Occipital lobe (tissue), 2 donors: Measurements from ENCODE around the gene EDAR. TPM values are rescaled to one million over a fixed set of nuclear protein-coding genes. Genes with fewer than 3 reads are reported as not detected.

ENCODE experiments used
- DNase-seq: peaks from one replicate; lab custom pipeline; 2025; lab: John Stamatoyannopoulos, UW
- total RNA-seq: library from RNA; depleted of rRNA; stranded (reverse); fragments of >200 nt; gene quantifications from one replicate; pipeline ENCODE4 v1.2.3, GENCODE V29; 2014

The EDAR gene
- total RNA-seq, 1 donor from 2014 or later = not detected

GRCh38 chr2:108925286-108925685, 63.7 kb downstream of the EDAR start:
- DNase-seq = no peak

GRCh38 chr2:108924580-108925251, 64.3 kb downstream of the EDAR start:
- no peak for DNase-seq

- DNase-seq = no peak
Measured at GRCh38 chr2:108923736-108924579, 65.1 kb downstream of the EDAR start.

GRCh38 chr2:108923019-108923700, 65.9 kb downstream of the EDAR start:
- DNase-seq = no peak

- peak; percentile 29 for DNase-seq
Measured at GRCh38 chr2:108922141-108922915, 66.7 kb downstream of the EDAR start.

GRCh38 chr2:108921096-108922030, 67.7 kb downstream of the EDAR start:
- no peak for DNase-seq

- DNase-seq = no peak
Measured at GRCh38 chr2:108920686-108921085, 68.3 kb downstream of the EDAR start.

GRCh38 chr2:108919571-108920373, 69.2 kb downstream of the EDAR start:
- DNase-seq = no peak

- no peak for DNase-seq
Measured at GRCh38 chr2:108918941-108919341, 70.1 kb downstream of the EDAR start.

- no peak for DNase-seq
Measured at GRCh38 chr2:108918156-108918874, 70.7 kb downstream of the EDAR start.

GRCh38 chr2:108917526-108917925, 71.5 kb downstream of the EDAR start:
- no peak for DNase-seq

- peak; percentile 24 for DNase-seq
Measured at GRCh38 chr2:108916796-108917421, 72.1 kb downstream of the EDAR start.

- DNase-seq = no peak
Measured at GRCh38 chr2:108916122-108916795, 72.8 kb downstream of the EDAR start.

GRCh38 chr2:108912629-108912902, 76.5 kb downstream of the EDAR start:
- DNase-seq = no peak

- no peak for DNase-seq
Measured at GRCh38 chr2:108911807-108912628, 77.0 kb downstream of the EDAR start.

- no peak for DNase-seq
Measured at GRCh38 chr2:108911401-108911800, 77.6 kb downstream of the EDAR start.
